HG03159 (cell line): ENCODE data around the gene ACSF2.

Experiments
- ATAC-seq: cut with Tn5 transposase; IDR thresholded peaks from one replicate; pipeline ENCODE4 v1.9.1; 2021; ENCODE audit warnings: mild to moderate bottlenecking, moderate library complexity; ENCODE audit not compliant: unreplicated experiment

Gene ACSF2

DNA sequence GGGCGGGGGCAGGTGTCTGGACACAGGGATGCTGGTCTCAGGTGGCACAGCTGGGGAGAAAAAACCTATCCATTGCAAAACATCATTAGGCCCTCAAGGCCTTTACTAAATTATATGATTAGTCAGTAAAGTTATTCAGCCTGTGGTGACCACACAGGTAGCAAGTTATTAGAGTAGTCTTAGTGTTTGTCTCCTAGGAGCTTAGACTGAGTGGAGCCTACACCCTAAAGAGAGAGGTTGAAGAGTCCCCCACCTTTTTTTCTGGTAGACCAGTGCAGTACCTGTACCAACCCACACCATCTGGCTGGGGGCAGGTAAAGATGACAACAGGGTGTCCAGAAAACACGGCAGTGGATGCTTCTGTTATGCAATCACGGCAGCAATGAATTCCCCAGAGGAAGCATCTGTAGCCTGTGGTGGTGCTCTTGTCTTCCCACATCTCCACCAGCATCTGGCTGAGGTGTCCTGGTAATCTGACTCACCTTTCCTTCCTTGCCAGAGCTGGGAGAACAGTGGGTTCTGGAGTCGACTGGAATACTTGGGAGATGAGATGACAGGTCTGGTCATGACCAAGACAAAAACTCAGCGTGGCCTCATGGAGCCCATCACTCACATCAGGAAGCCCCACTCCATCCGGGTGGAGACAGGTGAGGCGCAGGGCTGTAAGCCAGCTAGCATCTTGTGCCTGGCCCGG lies 93.3 kb downstream of the ACSF2 start:
- no peak for ATAC-seq

DNA sequence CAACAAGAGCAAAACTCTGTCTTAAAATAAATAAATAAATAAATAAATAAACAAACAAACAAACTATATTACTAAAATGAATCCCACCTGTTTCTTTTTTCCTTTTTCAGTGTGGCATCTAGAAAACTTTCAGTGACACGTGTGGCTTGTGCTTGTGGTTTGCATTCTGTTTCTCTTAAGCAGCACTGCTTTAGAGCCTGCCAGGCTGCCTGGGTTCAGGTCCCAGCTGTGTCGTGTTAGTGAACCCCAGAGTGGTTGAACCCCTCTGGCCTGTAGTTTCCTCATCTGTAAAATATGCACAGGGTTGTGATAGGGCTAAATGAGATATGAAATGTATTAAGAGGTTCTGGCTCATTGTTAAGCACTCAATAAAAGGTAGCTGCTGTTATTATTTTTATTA lies 94.5 kb downstream of the ACSF2 start:
- no peak for ATAC-seq

DNA sequence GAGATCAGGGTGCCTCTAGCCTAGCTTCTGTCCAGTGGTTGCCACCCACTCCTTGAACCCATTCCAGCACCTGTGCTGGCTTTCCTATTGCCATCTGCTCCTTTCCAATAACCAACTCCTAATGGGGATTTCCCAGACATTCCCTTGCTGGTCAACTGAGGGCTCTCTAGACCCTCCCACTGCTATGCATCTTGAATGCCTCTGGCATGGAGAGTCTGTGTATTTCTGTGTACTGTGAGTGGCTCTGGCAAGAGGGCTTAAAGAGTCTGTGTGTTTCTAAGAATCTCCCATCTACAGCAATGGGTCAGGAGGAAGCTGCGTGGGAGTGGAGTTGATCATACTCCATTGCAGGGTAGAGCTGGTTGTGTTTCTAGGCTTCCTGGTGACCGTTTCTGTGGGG lies 95.5 kb downstream of the ACSF2 start:
- no peak for ATAC-seq

DNA sequence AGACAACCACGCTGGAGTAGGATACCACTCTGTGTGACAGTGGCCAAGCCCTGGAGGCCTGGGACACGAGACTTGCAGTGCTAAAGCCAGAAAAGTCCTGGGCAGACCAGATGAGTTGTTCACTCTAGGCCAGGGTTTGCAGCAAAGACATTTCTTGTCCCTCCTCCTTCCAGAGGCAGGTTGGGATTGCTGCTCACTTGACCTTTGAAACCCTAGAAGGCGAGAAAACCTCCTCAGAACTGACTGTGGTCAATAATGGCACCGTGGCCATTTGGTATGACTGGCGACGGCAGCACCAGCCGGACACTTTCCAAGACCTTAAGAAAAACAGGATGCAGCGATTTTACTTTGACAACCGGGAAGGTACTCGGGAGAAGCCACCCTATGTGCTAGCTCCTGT lies 96.7 kb downstream of the ACSF2 start:
- ATAC-seq: no peak

DNA sequence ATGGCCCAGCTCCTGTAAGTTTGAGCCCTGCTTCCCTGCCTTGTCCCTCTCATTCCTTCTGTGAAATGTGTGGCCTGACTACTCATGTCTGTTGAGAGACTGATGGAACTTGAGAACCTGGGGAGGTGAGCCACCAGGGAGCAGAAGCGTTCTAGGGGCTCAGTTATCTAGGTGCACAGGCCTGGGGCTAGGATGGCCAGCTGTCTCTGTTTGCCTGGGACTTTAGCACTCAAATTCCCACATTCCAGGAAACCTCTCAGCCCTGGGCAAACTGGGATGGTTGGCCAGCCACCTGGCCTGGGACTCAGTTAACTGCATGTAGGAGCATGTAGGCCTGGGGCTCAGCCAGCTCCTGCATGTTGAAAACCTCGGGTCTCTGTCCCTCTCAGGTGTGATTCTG lies 97.2 kb downstream of the ACSF2 start:
- no peak for ATAC-seq
